Measurements from ENCODE around the gene TAS2R60.

TAS2R60 gene

DNA sequence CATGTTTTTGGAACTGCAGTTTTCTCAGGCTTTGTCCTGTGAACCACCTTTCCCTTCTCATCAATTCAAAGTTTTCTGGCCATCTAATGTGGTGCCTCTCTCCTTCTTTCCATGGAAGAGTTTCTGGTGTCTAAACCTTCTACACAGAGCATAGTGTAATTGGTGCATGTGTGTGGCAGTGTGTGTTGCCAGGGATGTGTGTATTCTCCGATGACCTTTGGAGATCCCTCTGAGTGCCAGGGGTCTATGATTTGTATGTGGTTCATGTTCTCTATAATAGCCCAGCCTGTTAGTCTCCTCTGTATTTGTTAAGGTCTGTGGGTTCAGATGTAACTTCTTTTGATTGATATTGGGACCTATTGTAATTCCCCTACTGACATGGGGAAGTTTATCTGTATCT lies 1.5 kb downstream of the TAS2R60 start:
- no peak overlapping the region for H3K9ac ChIP-seq (ENCODE audit: low read length)
- H3K9me3 ChIP-seq (ENCODE audit: control insufficient read depth, insufficient read depth, low read depth, low read length) = no peaks in the 10 kb centered on the region
- peaks cover 8% of the 10 kb centered on the region for H3K4me1 ChIP-seq (ENCODE audit: control insufficient read depth, insufficient read depth, low read length)
- H3K36me3 ChIP-seq (ENCODE audit: control insufficient read depth, insufficient read depth, low read length) = no peaks in the 10 kb centered on the region
- H3K27ac ChIP-seq (ENCODE audit: low read depth, low read length) = no peak overlapping the region
- H3K4me3 ChIP-seq (ENCODE audit: low read depth, low read length) = no peak overlapping the region
- H3K27me3 ChIP-seq (ENCODE audit: control insufficient read depth, insufficient read depth, low read length) = no peaks in the 10 kb centered on the region

DNA sequence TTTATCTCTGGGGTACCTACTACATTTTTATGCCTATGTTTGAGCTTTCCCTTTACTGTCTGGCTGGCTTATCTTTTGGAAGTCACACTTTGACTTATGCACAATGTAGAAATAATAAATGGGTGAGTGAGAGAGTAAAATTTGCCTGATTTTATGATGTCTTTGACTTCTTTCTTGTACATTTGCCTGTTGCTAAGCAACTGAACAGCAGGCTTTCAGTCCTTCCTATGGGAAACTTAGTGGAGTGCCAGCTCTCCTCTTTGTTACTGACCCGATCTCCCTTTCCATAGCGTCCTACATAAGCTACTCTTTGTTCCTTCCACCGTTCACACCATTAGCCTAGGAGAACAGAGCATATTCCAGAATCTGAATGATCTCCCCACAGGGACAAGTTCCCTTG lies 4.2 kb downstream of the TAS2R60 start:
- Histone ChIP-seq H3K4me1 (ENCODE audit: control insufficient read depth, insufficient read depth, low read length) (peaks cover 8% of the 10 kb centered on the region), H3K27me3 (ENCODE audit: control insufficient read depth, insufficient read depth, low read length) (no peaks in the 10 kb centered on the region), H3K4me3 (ENCODE audit: low read depth, low read length) (no peak overlapping the region), H3K9ac (ENCODE audit: low read length) (no peak overlapping the region), H3K27ac (ENCODE audit: low read depth, low read length) (no peak overlapping the region), H3K36me3 (ENCODE audit: control insufficient read depth, insufficient read depth, low read length) (no peaks in the 10 kb centered on the region), H3K9me3 (ENCODE audit: control insufficient read depth, insufficient read depth, low read depth, low read length) (no peaks in the 10 kb centered on the region)

DNA sequence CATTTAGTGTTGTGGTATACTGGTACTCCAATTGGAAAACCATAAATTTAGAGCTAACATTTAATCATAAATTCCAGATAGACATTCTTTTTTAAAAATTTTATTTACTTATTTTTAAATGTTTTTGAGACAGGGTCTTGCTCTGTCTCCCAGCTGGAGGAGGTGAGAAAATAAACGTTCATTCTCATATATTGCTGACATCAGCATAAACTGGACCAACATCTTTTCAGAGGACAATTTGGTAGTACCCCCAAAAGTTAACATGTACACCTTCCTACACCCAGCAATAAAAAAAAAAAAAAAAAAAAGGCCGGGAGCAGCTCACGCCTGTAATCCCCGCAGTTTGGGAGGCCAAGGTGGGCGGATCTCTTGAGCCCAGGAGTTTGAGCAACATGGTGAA lies 5.2 kb downstream of the TAS2R60 start:
- no peak overlapping the region for H3K9ac ChIP-seq (ENCODE audit: low read length)
- no peak overlapping the region for H3K4me3 ChIP-seq (ENCODE audit: low read depth, low read length)
- H3K36me3 ChIP-seq (ENCODE audit: control insufficient read depth, insufficient read depth, low read length) = no peaks in the 10 kb centered on the region
- H3K27me3 ChIP-seq (ENCODE audit: control insufficient read depth, insufficient read depth, low read length) = no peaks in the 10 kb centered on the region
- H3K27ac ChIP-seq (ENCODE audit: low read depth, low read length) = no peak overlapping the region
- H3K9me3 ChIP-seq (ENCODE audit: control insufficient read depth, insufficient read depth, low read depth, low read length) = no peaks in the 10 kb centered on the region
- peaks cover 8% of the 10 kb centered on the region for H3K4me1 ChIP-seq (ENCODE audit: control insufficient read depth, insufficient read depth, low read length)

DNA sequence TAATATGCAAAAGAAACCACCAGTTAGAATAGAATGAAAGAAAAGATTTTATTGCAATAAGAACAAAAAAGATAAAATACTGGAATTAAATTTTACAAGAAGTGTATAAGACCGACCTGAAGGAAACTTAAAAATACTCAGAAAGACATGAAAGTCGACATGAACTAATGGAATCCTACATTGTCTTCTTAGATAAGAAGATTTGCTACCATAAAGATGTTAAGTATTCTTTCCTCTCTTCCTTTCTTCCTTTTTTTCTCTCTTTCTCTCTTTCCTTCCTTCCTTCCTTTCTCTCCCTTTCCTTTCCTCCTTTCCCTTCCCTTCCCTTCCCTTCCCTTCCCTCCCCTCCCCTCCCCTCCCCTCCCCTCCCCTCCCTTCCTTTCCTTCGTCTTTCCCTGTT lies 6.5 kb downstream of the TAS2R60 start:
- no peak overlapping the region for H3K27ac ChIP-seq (ENCODE audit: low read depth, low read length)
- peaks cover 8% of the 10 kb centered on the region for H3K4me1 ChIP-seq (ENCODE audit: control insufficient read depth, insufficient read depth, low read length)
- H3K27me3 ChIP-seq (ENCODE audit: control insufficient read depth, insufficient read depth, low read length) = no peaks in the 10 kb centered on the region
- no peaks in the 10 kb centered on the region for H3K9me3 ChIP-seq (ENCODE audit: control insufficient read depth, insufficient read depth, low read depth, low read length)
- H3K9ac ChIP-seq (ENCODE audit: low read length) = no peak overlapping the region
- no peaks in the 10 kb centered on the region for H3K36me3 ChIP-seq (ENCODE audit: control insufficient read depth, insufficient read depth, low read length)
- H3K4me3 ChIP-seq (ENCODE audit: low read depth, low read length) = no peak overlapping the region

DNA sequence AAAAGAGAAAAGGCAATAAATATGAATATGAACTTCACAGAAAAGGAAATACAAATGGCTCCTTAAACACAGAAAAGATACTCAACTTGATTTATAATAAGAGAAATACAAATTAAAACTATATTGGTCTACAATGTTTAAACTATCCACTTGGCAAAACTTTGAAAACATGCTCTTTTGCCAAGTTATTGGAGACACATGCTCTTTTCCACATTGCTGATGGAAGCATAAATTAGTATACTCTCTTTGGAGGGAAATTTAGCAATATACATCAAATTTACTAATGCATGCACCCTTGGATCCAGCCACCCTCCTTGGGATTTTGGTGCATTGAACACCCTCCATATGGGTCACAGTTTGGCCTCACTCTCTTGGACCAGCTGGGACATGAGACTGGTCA lies 7.9 kb downstream of the TAS2R60 start:
- Histone ChIP-seq H3K4me1 (ENCODE audit: control insufficient read depth, insufficient read depth, low read length) (no peaks in the 10 kb centered on the region), H3K36me3 (ENCODE audit: control insufficient read depth, insufficient read depth, low read length) (no peaks in the 10 kb centered on the region), H3K9ac (ENCODE audit: low read length) (no peak overlapping the region), H3K9me3 (ENCODE audit: control insufficient read depth, insufficient read depth, low read depth, low read length) (no peaks in the 10 kb centered on the region), H3K27ac (ENCODE audit: low read depth, low read length) (no peak overlapping the region), H3K27me3 (ENCODE audit: control insufficient read depth, insufficient read depth, low read length) (no peaks in the 10 kb centered on the region), H3K4me3 (ENCODE audit: low read depth, low read length) (no peak overlapping the region)

DNA sequence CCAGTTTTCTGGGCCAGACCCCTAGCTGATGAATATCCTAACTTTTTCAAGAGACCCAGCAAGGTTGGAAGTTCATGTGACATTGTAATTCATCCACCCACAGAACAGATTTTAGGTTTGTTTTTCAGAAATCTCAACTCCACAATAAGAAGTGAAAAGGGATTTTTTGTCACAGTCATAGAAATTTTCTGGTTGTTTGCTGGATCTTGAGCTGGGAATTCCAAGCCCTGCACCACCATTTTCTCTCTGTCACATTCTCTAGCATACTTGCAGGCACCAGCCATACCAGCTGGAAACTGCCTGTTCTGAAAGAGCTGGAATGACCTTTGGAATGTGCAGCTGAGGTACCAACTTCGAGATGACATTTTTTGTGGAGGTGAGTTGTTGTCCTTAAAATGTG lies 8.5 kb downstream of the TAS2R60 start:
- Histone ChIP-seq H3K27ac (ENCODE audit: low read depth, low read length) (no peak overlapping the region), H3K9ac (ENCODE audit: low read length) (no peak overlapping the region)

DNA sequence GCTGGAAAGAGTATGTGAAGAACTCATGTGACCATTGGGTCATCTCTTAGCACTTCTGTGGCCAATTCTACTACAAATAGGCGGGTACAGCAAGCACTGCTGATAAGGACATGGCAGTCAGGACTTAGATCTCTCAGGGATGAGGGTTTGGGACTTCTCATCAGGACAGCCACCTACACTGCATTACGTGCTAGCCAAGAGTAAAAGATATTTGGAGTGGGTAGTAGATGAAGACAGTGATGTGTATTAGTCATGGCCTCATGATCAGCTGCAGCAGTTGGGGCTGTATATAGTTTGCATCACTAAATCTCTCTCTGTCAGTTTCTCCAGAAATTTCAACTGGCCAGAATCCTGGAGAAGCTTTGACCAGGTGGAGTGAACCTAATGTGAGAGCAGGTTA lies 9.2 kb downstream of the TAS2R60 start:
- Histone ChIP-seq H3K4me3 (ENCODE audit: low read depth, low read length) (no peak overlapping the region), H3K27me3 (ENCODE audit: control insufficient read depth, insufficient read depth, low read length) (no peaks in the 10 kb centered on the region), H3K9ac (ENCODE audit: low read length) (no peak overlapping the region), H3K4me1 (ENCODE audit: control insufficient read depth, insufficient read depth, low read length) (no peaks in the 10 kb centered on the region), H3K9me3 (ENCODE audit: control insufficient read depth, insufficient read depth, low read depth, low read length) (no peaks in the 10 kb centered on the region), H3K27ac (ENCODE audit: low read depth, low read length) (no peak overlapping the region), H3K36me3 (ENCODE audit: control insufficient read depth, insufficient read depth, low read length) (no peaks in the 10 kb centered on the region)

More for the DNA sequence above, 8.5 kb downstream of the TAS2R60 start:
- Histone ChIP-seq H3K36me3 (ENCODE audit: control insufficient read depth, insufficient read depth, low read length) (no peaks in the 10 kb centered on the region), H3K4me1 (ENCODE audit: control insufficient read depth, insufficient read depth, low read length) (no peaks in the 10 kb centered on the region), H3K4me3 (ENCODE audit: low read depth, low read length) (no peak overlapping the region), H3K9me3 (ENCODE audit: control insufficient read depth, insufficient read depth, low read depth, low read length) (no peaks in the 10 kb centered on the region), H3K27me3 (ENCODE audit: control insufficient read depth, insufficient read depth, low read length) (no peaks in the 10 kb centered on the region)

DNA sequence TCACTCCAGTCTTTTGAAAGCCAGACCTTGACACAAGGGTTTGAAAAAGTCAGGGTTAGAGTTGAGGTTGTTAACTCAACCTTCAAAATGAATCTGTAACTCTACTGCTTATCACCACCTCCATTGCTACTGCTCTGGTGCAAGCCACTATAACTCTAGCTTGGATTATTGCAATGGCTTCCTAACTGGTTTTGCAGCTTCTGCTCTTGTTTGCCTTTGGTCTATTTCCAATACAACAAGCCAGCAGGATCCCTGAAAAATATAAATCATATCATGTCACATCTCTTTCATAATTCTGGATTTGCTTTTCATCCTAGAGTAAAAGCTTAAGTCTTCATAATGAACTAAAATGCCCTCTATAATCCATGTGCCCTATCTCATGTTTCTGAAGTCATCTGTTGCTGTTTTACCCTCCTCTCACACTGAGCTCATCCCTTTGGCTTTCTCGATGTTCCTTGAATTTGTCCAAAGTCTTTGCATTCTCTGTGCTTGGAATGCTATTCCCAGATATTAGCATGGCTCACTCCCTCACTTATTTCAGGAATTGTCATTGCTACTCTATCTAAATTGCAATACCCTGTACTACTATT lies 10.9 kb downstream of the TAS2R60 start:
- Histone ChIP-seq H3K4me3 (ENCODE audit: low read depth, low read length) (no peak overlapping the region), H3K9me3 (ENCODE audit: control insufficient read depth, insufficient read depth, low read depth, low read length) (no peaks in the 10 kb centered on the region), H3K4me1 (ENCODE audit: control insufficient read depth, insufficient read depth, low read length) (no peaks in the 10 kb centered on the region), H3K36me3 (ENCODE audit: control insufficient read depth, insufficient read depth, low read length) (no peaks in the 10 kb centered on the region), H3K27ac (ENCODE audit: low read depth, low read length) (no peak overlapping the region), H3K27me3 (ENCODE audit: control insufficient read depth, insufficient read depth, low read length) (no peaks in the 10 kb centered on the region), H3K9ac (ENCODE audit: low read length) (no peak overlapping the region)

DNA sequence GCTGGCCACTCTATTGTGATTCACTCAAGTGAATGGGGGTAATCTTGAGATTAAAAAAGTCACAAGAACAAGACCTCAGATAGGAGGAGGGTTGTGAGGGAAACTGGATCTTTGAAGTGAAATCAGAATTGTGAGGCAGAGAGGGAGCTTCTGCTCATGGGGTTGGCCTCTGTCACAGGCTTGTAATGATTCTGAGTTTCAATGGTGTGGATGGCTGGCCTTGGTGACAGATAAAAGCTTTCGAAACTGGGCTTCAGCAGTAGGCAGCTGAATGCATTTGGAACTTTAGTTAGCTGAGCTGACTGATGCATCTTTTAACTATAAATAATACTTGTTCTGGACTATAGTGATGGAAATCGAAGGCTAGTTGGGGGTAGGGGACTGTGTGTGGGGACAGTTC lies 12.2 kb downstream of the TAS2R60 start:
- Histone ChIP-seq H3K27me3 (ENCODE audit: control insufficient read depth, insufficient read depth, low read length) (no peaks in the 10 kb centered on the region), H3K9me3 (ENCODE audit: control insufficient read depth, insufficient read depth, low read depth, low read length) (no peaks in the 10 kb centered on the region), H3K4me3 (ENCODE audit: low read depth, low read length) (no peak overlapping the region), H3K27ac (ENCODE audit: low read depth, low read length) (no peak overlapping the region), H3K4me1 (ENCODE audit: control insufficient read depth, insufficient read depth, low read length) (no peaks in the 10 kb centered on the region), H3K36me3 (ENCODE audit: control insufficient read depth, insufficient read depth, low read length) (no peaks in the 10 kb centered on the region), H3K9ac (ENCODE audit: low read length) (no peak overlapping the region)

DNA sequence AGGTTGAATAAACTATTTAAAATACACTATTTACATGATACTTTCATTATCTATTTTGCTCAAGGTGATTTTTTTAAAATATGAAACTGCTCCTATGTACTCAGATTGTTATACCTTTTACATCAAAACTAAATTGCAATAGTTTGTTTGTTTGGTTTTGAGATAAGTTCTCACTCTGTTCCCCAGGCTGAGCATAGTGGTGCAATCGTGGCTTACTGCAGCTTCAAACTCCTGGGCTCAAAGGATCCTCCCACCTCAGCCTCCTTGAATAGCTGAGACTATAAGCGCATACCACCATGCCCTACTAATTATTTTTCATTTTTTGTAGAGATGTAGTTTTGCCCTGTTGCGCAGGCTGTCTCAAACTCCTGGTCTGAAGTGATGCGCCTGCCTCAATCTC lies 12.7 kb downstream of the TAS2R60 start:
- H3K9me3 ChIP-seq (ENCODE audit: control insufficient read depth, insufficient read depth, low read depth, low read length) = peaks cover 2% of the 10 kb centered on the region; the same call in 1 of the 2 replicates
- no peak overlapping the region for H3K4me3 ChIP-seq (ENCODE audit: low read depth, low read length)
- no peak overlapping the region for H3K9ac ChIP-seq (ENCODE audit: low read length)
- no peaks in the 10 kb centered on the region for H3K36me3 ChIP-seq (ENCODE audit: control insufficient read depth, insufficient read depth, low read length)
- H3K27ac ChIP-seq (ENCODE audit: low read depth, low read length) = no peak overlapping the region
- no peaks in the 10 kb centered on the region for H3K27me3 ChIP-seq (ENCODE audit: control insufficient read depth, insufficient read depth, low read length)
- no peaks in the 10 kb centered on the region for H3K4me1 ChIP-seq (ENCODE audit: control insufficient read depth, insufficient read depth, low read length)

DNA sequence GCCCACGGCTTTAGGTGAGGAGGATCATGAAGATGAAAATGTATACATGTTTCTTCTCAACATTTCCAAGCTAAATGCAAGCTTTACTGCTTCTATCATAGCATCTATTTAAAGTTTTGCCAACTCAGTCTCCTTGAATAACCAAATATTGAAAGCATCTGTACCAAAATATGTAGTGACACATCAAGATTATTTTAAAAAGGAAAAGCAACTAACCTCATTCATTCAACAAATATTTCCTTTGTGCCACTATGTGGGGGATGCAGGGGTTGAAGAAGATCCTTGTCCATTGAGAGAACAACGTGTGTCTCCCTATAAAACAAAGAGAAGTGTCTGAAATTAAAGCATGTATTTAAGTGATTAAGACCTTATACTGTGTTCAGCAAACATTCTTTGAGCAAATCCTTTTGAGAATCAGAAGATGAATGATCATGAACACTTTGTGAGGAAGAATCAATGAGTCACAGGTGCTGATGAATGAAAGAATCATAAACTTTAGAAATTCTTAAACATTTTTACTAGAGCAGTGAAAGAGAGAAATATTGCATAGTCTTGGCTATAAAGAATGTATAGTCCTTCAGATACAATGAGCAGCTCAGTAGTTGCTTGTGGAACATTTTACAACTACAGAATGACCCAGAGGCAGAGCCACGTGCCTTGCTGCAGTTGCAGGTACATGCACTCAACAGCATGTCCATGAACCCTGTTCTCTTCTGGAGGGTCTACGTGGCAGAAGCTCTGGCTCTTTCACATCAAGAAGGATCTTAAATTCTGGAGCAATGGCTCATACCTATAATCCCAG lies 13.9 kb downstream of the TAS2R60 start:
- H3K4me1 ChIP-seq (ENCODE audit: control insufficient read depth, insufficient read depth, low read length) = no peaks in the 10 kb centered on the region
- no peak overlapping the region for H3K27ac ChIP-seq (ENCODE audit: low read depth, low read length)
- peaks cover 9% of the 10 kb centered on the region for H3K9me3 ChIP-seq (ENCODE audit: control insufficient read depth, insufficient read depth, low read depth, low read length)
- H3K9ac ChIP-seq (ENCODE audit: low read length) = no peak overlapping the region
- H3K4me3 ChIP-seq (ENCODE audit: low read depth, low read length) = no peak overlapping the region
- no peaks in the 10 kb centered on the region for H3K36me3 ChIP-seq (ENCODE audit: control insufficient read depth, insufficient read depth, low read length)
- no peaks in the 10 kb centered on the region for H3K27me3 ChIP-seq (ENCODE audit: control insufficient read depth, insufficient read depth, low read length)
